Midbrain (tissue), 1 donor: ENCODE data around the gene MX2.
"Not testable (repeated sequence)": the region's sequence is repeated elsewhere in the genome, so short reads cannot be mapped to it uniquely, and the experiment has no call there.

Experiments used
- DNase-seq: peaks from one replicate; lab custom pipeline; 2025; lab: John Stamatoyannopoulos, UW

The MX2 gene

GRCh38 chr21:41418393-41418792 lies 56.6 kb downstream of the MX2 start:
- no peak for DNase-seq

GRCh38 chr21:41418956-41419680 lies 57.3 kb downstream of the MX2 start:
- DNase-seq: no peak

- DNase-seq: peak; percentile 66
Observed at GRCh38 chr21:41419921-41420862, 58.4 kb downstream of the MX2 start.

- DNase-seq: not testable (repeated sequence)
Observed at GRCh38 chr21:41420998-41421397, 59.2 kb downstream of the MX2 start.

GRCh38 chr21:41422546-41423304 lies 60.9 kb downstream of the MX2 start:
- no peak for DNase-seq

- not testable (repeated sequence) for DNase-seq
Observed at GRCh38 chr21:41423305-41423636, 61.4 kb downstream of the MX2 start.

- no peak for DNase-seq
Observed at GRCh38 chr21:41425588-41425953, 63.7 kb downstream of the MX2 start.

GRCh38 chr21:41425954-41426675 lies 64.3 kb downstream of the MX2 start, which contains the start of gene MX1:
TSS of gene MX1 (plus strand) at chr21:41426239. CDS start at chr21:41432071, 5,832 bp downstream.
- peak; percentile 20 for DNase-seq

GRCh38 chr21:41426676-41427404 lies 65.0 kb downstream of the MX2 start:
- DNase-seq: no peak

- DNase-seq: no peak
Observed at GRCh38 chr21:41427556-41427955, 65.7 kb downstream of the MX2 start.

GRCh38 chr21:41428311-41428710 lies 66.5 kb downstream of the MX2 start:
- no peak for DNase-seq

- no peak for DNase-seq
Observed at GRCh38 chr21:41428847-41429246, 67.0 kb downstream of the MX2 start.

- DNase-seq: no peak
Observed at GRCh38 chr21:41429305-41429704, 67.5 kb downstream of the MX2 start.

GRCh38 chr21:41429925-41430491 lies 68.2 kb downstream of the MX2 start:
- DNase-seq: no peak

GRCh38 chr21:41431788-41432548 lies 70.1 kb downstream of the MX2 start:
- no peak for DNase-seq

- DNase-seq: no peak
Observed at GRCh38 chr21:41432562-41433460, 71.0 kb downstream of the MX2 start.

GRCh38 chr21:41433566-41433965 lies 71.7 kb downstream of the MX2 start:
- DNase-seq: no peak

GRCh38 chr21:41435706-41436105 lies 73.9 kb downstream of the MX2 start:
- DNase-seq: no peak

GRCh38 chr21:41437729-41438128 lies 75.9 kb downstream of the MX2 start:
- no peak for DNase-seq
